Measurements from ENCODE around the gene ARHGEF25. TPM values are rescaled to one million over a fixed set of nuclear protein-coding genes. Genes with fewer than 3 reads are reported as not detected.

Gene ARHGEF25
- total and polyA plus RNA-seq, 2 of the 13 experiments (the other 11 are each of a cell fraction or from before 2014, with no cell fraction given), result 11.5 to 12.5 TPM

DNA sequence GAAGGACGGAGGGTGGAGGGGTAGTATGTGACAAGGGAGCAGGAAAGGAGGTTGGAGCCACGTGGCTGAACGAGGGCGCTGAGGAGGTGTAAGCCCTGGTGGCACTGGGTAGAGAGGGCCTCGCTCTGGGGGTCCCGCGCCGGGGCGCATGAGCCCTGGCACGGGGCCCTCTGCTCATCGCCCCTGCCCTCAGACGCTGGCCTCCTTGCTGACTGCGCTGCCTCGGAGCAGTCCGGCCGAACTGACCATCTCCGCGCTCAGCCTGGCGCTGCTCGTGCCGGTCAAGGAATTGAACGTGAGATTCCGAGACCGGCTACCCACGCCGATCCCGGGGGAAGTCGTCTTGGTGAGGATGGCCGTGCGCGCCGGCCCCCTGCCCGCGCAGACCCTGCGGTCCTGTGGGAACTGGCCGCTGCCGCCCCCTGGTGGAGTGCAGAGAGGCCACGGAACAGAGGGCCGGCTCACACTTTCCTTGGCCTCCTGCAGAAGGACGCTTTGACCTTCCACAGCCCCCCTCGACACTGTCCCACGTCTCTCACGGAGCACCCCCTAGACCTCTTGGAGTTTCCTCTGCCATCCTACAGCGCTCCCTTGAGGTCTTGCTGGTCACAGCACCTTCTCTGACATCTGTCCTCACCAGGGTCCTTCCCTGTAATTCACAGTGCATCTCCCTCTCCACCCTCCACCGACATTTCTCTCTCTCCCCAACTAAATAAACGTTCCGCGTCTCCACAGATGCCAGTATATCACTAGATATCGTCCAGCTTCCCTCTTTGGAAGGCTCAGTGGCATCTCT lies 10.5 kb downstream of the ARHGEF25 start (continued):
- TF ChIP-seq ZNF30 (CRISPR knock-in tag; IDR thresholded peaks at IDR 0.05) (no peak), ZNF263 (CRISPR knock-in tag; IDR thresholded peaks at IDR 0.05) (0 out of 2 replicates have a peak, but pooled peaks have one; percentile 46), ASH2L (IDR thresholded peaks at IDR 0.05; ENCODE audit: insufficient read length, low read depth, low read length) (no peak), PITX1 (CRISPR knock-in tag; IDR thresholded peaks at IDR 0.05) (no peak), ZNF296 (CRISPR knock-in tag; conservative IDR thresholded peaks at IDR 0.05) (0 out of 2 replicates have a peak, but pooled peaks have one; percentile 35), ZNF143 (CRISPR knock-in tag; IDR thresholded peaks at IDR 0.05) (no peak; the same call in 1 of the 2 replicates), POLR2G (IDR thresholded peaks at IDR 0.05; ENCODE audit: low read depth, low read length) (no peak), ATF7-NPFF (CRISPR knock-in tag; IDR thresholded peaks at IDR 0.05; ENCODE audit: low read depth) (no peak), ZFY (CRISPR knock-in tag; IDR thresholded peaks at IDR 0.05) (peak; percentile 38; the same call in 1 of the 2 replicates), ZBTB20 (CRISPR knock-in tag; IDR thresholded peaks at IDR 0.05; ENCODE audit: borderline replicate concordance, low read depth) (no peak), ZBTB8A (CRISPR knock-in tag; IDR thresholded peaks at IDR 0.05; ENCODE audit: borderline replicate concordance, low read depth) (no peak), DNMT3B (CRISPR knock-in tag; conservative IDR thresholded peaks at IDR 0.05) (no peak), ZFX (CRISPR knock-in tag; IDR thresholded peaks at IDR 0.05; ENCODE audit: low read depth) (no peak), CHCHD3 (CRISPR knock-in tag; IDR thresholded peaks at IDR 0.05) (peak; percentile 78; the same call in 1 of the 2 replicates), ZNF724P (CRISPR knock-in tag; IDR thresholded peaks at IDR 0.05; ENCODE audit: borderline replicate concordance) (no peak; the same call in 1 of the 2 replicates), HMG20B (CRISPR knock-in tag; conservative IDR thresholded peaks at IDR 0.05) (no peak), PPARG (CRISPR knock-in tag; conservative IDR thresholded peaks at IDR 0.05) (no peak), ZNF17 (CRISPR knock-in tag; IDR thresholded peaks at IDR 0.05) (no peak), BCL6 (CRISPR knock-in tag; IDR thresholded peaks at IDR 0.05) (0 out of 2 replicates have a peak, but pooled peaks have one; percentile 10), NFATC3 (CRISPR knock-in tag; IDR thresholded peaks at IDR 0.05) (no peak)
- TF ChIP-seq, protein P1, sequence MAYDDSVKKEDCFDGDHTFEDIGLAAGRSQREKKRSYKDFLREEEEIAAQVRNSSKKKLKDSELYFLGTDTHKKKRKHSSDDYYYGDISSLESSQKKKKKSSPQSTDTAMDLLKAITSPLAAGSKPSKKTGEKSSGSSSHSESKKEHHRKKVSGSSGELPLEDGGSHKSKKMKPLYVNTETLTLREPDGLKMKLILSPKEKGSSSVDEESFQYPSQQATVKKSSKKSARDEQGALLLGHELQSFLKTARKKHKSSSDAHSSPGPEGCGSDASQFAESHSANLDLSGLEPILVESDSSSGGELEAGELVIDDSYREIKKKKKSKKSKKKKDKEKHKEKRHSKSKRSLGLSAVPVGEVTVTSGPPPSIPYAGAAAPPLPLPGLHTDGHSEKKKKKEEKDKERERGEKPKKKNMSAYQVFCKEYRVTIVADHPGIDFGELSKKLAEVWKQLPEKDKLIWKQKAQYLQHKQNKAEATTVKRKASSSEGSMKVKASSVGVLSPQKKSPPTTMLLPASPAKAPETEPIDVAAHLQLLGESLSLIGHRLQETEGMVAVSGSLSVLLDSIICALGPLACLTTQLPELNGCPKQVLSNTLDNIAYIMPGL (CRISPR knock-in tag; IDR thresholded peaks at IDR 0.05; ENCODE audit: borderline replicate concordance in 1 of 2, low read depth in 1 of 2), result peak; percentile 68 to 78; a peak in 3 of 4 replicates
- TF ChIP-seq, protein P2, sequence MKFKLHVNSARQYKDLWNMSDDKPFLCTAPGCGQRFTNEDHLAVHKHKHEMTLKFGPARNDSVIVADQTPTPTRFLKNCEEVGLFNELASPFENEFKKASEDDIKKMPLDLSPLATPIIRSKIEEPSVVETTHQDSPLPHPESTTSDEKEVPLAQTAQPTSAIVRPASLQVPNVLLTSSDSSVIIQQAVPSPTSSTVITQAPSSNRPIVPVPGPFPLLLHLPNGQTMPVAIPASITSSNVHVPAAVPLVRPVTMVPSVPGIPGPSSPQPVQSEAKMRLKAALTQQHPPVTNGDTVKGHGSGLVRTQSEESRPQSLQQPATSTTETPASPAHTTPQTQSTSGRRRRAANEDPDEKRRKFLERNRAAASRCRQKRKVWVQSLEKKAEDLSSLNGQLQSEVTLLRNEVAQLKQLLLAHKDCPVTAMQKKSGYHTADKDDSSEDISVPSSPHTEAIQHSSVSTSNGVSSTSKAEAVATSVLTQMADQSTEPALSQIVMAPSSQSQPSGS (CRISPR knock-in tag; IDR thresholded peaks at IDR 0.05), result no peak
- TF ChIP-seq, protein P3, sequence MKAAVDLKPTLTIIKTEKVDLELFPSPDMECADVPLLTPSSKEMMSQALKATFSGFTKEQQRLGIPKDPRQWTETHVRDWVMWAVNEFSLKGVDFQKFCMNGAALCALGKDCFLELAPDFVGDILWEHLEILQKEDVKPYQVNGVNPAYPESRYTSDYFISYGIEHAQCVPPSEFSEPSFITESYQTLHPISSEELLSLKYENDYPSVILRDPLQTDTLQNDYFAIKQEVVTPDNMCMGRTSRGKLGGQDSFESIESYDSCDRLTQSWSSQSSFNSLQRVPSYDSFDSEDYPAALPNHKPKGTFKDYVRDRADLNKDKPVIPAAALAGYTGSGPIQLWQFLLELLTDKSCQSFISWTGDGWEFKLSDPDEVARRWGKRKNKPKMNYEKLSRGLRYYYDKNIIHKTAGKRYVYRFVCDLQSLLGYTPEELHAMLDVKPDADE (CRISPR knock-in tag; IDR thresholded peaks at IDR 0.05), result no peak
- TF ChIP-seq, protein P4, sequence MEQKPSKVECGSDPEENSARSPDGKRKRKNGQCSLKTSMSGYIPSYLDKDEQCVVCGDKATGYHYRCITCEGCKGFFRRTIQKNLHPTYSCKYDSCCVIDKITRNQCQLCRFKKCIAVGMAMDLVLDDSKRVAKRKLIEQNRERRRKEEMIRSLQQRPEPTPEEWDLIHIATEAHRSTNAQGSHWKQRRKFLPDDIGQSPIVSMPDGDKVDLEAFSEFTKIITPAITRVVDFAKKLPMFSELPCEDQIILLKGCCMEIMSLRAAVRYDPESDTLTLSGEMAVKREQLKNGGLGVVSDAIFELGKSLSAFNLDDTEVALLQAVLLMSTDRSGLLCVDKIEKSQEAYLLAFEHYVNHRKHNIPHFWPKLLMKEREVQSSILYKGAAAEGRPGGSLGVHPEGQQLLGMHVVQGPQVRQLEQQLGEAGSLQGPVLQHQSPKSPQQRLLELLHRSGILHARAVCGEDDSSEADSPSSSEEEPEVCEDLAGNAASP (CRISPR knock-in tag; IDR thresholded peaks at IDR 0.05; ENCODE audit: borderline replicate concordance), result peak; percentile 40; the same call in 1 of the 2 replicates
